CD4-positive, alpha-beta memory T cell (primary cell): Measurements from ENCODE around the gene MUS81. TPM values are rescaled to one million over a fixed set of nuclear protein-coding genes. Genes with fewer than 3 reads are reported as not detected.

Source experiments
- polyA plus RNA-seq, 2 donors: library from polyadenylated mRNA; unstranded; fragments of 300-500 nt; fragmentation: Illumina TruSeq; gene quantifications; one replicate each; pipeline ENCODE4 v1.2.3, GENCODE V29; 2021
- total RNA-seq, 2 experiments: library from RNA; stranded (reverse); gene quantifications; one replicate each; pipeline ENCODE4 v1.2.3, GENCODE V29; 2021

MUS81 gene
- total and polyA plus RNA-seq, 4 experiments from 2014 or later, result 24.0 to 95.5 (median 62.3) TPM

Other genes with a start within 250 kb of the MUS81 start
- gene MAP3K11, start 246.2 kb upstream of the MUS81 start, total RNA-seq, result 10 to 100 TPM; 92.0 to 93.6 TPM
- gene MAP3K11, start 246.2 kb upstream of the MUS81 start, polyA plus RNA-seq, result 10 to 100 TPM in 1 of 2 donors, 1 to 10 TPM in 1; 6.3 to 24.1 TPM
- gene PCNX3, start 244.7 kb upstream of the MUS81 start, total RNA-seq, result 10 to 100 TPM; 63.3 to 66.3 TPM
- gene PCNX3, start 244.7 kb upstream of the MUS81 start, polyA plus RNA-seq, result 1 to 10 TPM in 1 of 2 donors, under 1 TPM in 1; 0.41 to 6.3 TPM
- gene SIPA1, start 222.3 kb upstream of the MUS81 start, total RNA-seq, result 100 to 1,000 TPM; 150 to 169 TPM
- 100 to 1,000 TPM in 1 of 2 donors, 10 to 100 TPM in 1; 50.1 to 204 TPM for gene SIPA1, start 222.3 kb upstream of the MUS81 start, polyA plus RNA-seq
- gene RELA, start 197.5 kb upstream of the MUS81 start, total RNA-seq, result 100 to 1,000 TPM; 170 to 173 TPM
- 10 to 100 TPM; 36.5 to 74.7 TPM for gene RELA, start 197.5 kb upstream of the MUS81 start, polyA plus RNA-seq
- gene KAT5, start 148.2 kb upstream of the MUS81 start, total RNA-seq, result 100 to 1,000 TPM in 1 of 2 experiments, 10 to 100 TPM in 1; 93.5 to 106 TPM
- 10 to 100 TPM; 45.4 to 61.5 TPM for gene KAT5, start 148.2 kb upstream of the MUS81 start, polyA plus RNA-seq
- 10 to 100 TPM; 69.1 to 69.7 TPM for gene RNASEH2C, start 139.6 kb upstream of the MUS81 start, total RNA-seq
- 10 to 100 TPM; 61.4 to 74.2 TPM for gene RNASEH2C, start 139.6 kb upstream of the MUS81 start, polyA plus RNA-seq
- 10 to 100 TPM; 25.6 to 26.9 TPM for gene AP5B1, start 79.5 kb upstream of the MUS81 start, total RNA-seq
- gene AP5B1, start 79.5 kb upstream of the MUS81 start, polyA plus RNA-seq, result 10 to 100 TPM in 1 of 2 donors, 1 to 10 TPM in 1; 5.2 to 13.7 TPM
- not detected for gene OVOL1, start 73.4 kb upstream of the MUS81 start, total RNA-seq
- not detected for gene OVOL1, start 73.4 kb upstream of the MUS81 start, polyA plus RNA-seq
- gene SNX32, start 26.5 kb upstream of the MUS81 start, total RNA-seq, result under 1 TPM; 0.42 to 0.64 TPM
- under 1 TPM; 0.68 to 0.93 TPM for gene SNX32, start 26.5 kb upstream of the MUS81 start, polyA plus RNA-seq
- 100 to 1,000 TPM; 540 to 578 TPM for gene CFL1, start 2.3 kb upstream of the MUS81 start, total RNA-seq
- 1,000 to 10,000 TPM; 2,794 to 2,825 TPM for gene CFL1, start 2.3 kb upstream of the MUS81 start, polyA plus RNA-seq
- 1 to 10 TPM; 6.0 to 8.3 TPM for gene EFEMP2, start 12.4 kb downstream of the MUS81 start, total RNA-seq
- gene EFEMP2, start 12.4 kb downstream of the MUS81 start, polyA plus RNA-seq, result under 1 TPM; 0.40 to 0.55 TPM
- gene CTSW, start 19.4 kb downstream of the MUS81 start, total RNA-seq, result 10 to 100 TPM; 30.1 to 30.4 TPM
- gene CTSW, start 19.4 kb downstream of the MUS81 start, polyA plus RNA-seq, result 100 to 1,000 TPM in 1 of 2 donors, 10 to 100 TPM in 1; 80.9 to 107 TPM
- 10 to 100 TPM; 39.9 to 42.1 TPM for gene FIBP, start 28.0 kb downstream of the MUS81 start, total RNA-seq
- gene FIBP, start 28.0 kb downstream of the MUS81 start, polyA plus RNA-seq, result 10 to 100 TPM; 79.3 to 99.0 TPM
- 10 to 100 TPM; 22.9 to 24.9 TPM for gene CCDC85B, start 30.2 kb downstream of the MUS81 start, total RNA-seq
- gene CCDC85B, start 30.2 kb downstream of the MUS81 start, polyA plus RNA-seq, result 10 to 100 TPM; 60.0 to 68.3 TPM
- gene FOSL1, start 40.0 kb downstream of the MUS81 start, total RNA-seq, result under 1 TPM; 0.39 to 0.79 TPM
- gene FOSL1, start 40.0 kb downstream of the MUS81 start, polyA plus RNA-seq, result under 1 TPM in 1 of 2 donors, not detected in 1; 0.81 TPM
- gene C11orf68, start 58.6 kb downstream of the MUS81 start, total RNA-seq, result 10 to 100 TPM; 57.1 to 59.5 TPM
- gene C11orf68, start 58.6 kb downstream of the MUS81 start, polyA plus RNA-seq, result 10 to 100 TPM; 48.0 to 81.6 TPM
- 10 to 100 TPM; 78.2 to 78.7 TPM for gene DRAP1, start 59.0 kb downstream of the MUS81 start, total RNA-seq
- gene DRAP1, start 59.0 kb downstream of the MUS81 start, polyA plus RNA-seq, result 100 to 1,000 TPM in 1 of 2 donors, 10 to 100 TPM in 1; 90.4 to 102 TPM
- gene TSGA10IP, start 85.0 kb downstream of the MUS81 start, total RNA-seq, result not detected
- not detected for gene TSGA10IP, start 85.0 kb downstream of the MUS81 start, polyA plus RNA-seq
- gene SART1, start 101.3 kb downstream of the MUS81 start, total RNA-seq, result 10 to 100 TPM; 83.9 to 90.6 TPM
- 10 to 100 TPM; 11.5 to 50.5 TPM for gene SART1, start 101.3 kb downstream of the MUS81 start, polyA plus RNA-seq
- gene EIF1AD, start 141.7 kb downstream of the MUS81 start, total RNA-seq, result 10 to 100 TPM; 60.2 to 65.4 TPM
- gene EIF1AD, start 141.7 kb downstream of the MUS81 start, polyA plus RNA-seq, result 10 to 100 TPM; 15.5 to 20.2 TPM
- gene BANF1, start 142.1 kb downstream of the MUS81 start, total RNA-seq, result 10 to 100 TPM; 90.8 to 92.9 TPM
- gene BANF1, start 142.1 kb downstream of the MUS81 start, polyA plus RNA-seq, result 100 to 1,000 TPM; 159 to 163 TPM
- not detected for gene CST6, start 151.6 kb downstream of the MUS81 start, total RNA-seq
- gene CST6, start 151.6 kb downstream of the MUS81 start, polyA plus RNA-seq, result not detected
- not detected for gene CATSPER1, start 166.0 kb downstream of the MUS81 start, total RNA-seq
- not detected for gene CATSPER1, start 166.0 kb downstream of the MUS81 start, polyA plus RNA-seq
- not detected for gene GAL3ST3, start 188.7 kb downstream of the MUS81 start, total RNA-seq
- not detected for gene GAL3ST3, start 188.7 kb downstream of the MUS81 start, polyA plus RNA-seq
- 100 to 1,000 TPM; 238 to 240 TPM for gene SF3B2, start 191.9 kb downstream of the MUS81 start, total RNA-seq
- 100 to 1,000 TPM in 1 of 2 donors, 10 to 100 TPM in 1; 74.4 to 128 TPM for gene SF3B2, start 191.9 kb downstream of the MUS81 start, polyA plus RNA-seq
- gene PACS1, start 209.8 kb downstream of the MUS81 start, total RNA-seq, result 100 to 1,000 TPM; 251 to 262 TPM
- 100 to 1,000 TPM in 1 of 2 donors, 10 to 100 TPM in 1; 13.7 to 104 TPM for gene PACS1, start 209.8 kb downstream of the MUS81 start, polyA plus RNA-seq